Colonic mucosa (tissue), 4 donors: ENCODE results near the gene GAMT. TPM values are rescaled to one million over a fixed set of nuclear protein-coding genes. Genes with fewer than 3 reads are reported as not detected.

ENCODE experiments used
- DNase-seq: peaks from one replicate; pipeline ENCODE4 v3.0.0-alpha.2; 2020
- H3K27ac ChIP-seq: fragments of 200-600 bp; one replicate; pipeline ENCODE4 v1.8.0; 2021
- H3K27me3 ChIP-seq: fragments of 200-600 bp; one replicate; pipeline ENCODE4 v1.8.0; 2021
- H3K36me3 ChIP-seq: fragments of 200-600 bp; one replicate; pipeline ENCODE4 v1.8.0; 2021
- H3K4me1 ChIP-seq: fragments of 200-600 bp; one replicate; pipeline ENCODE4 v1.8.0; 2021; ENCODE audit warnings: mild to moderate bottlenecking
- H3K4me3 ChIP-seq: fragments of 200-600 bp; one replicate; pipeline ENCODE4 v1.8.0; 2021
- H3K9ac ChIP-seq, 2 donors: one replicate each; pipeline ENCODE4 v1.7.0; 2013; ENCODE audit warnings: control low read depth in 2 of 2, low read depth in 2 of 2, low read length in 2 of 2
- H3K9me3 ChIP-seq: fragments of 200-600 bp; one replicate; pipeline ENCODE4 v1.8.0; 2021
- CTCF ChIP-seq: fragments of 200-600 bp; IDR thresholded peaks from one replicate; pipeline ENCODE4 v1.8.0; 2022; ENCODE audit warnings: antibody characterized with exemption, mild to moderate bottlenecking
- intact Hi-C: fragments of 100-400 bp; cut with DNase I; formaldehyde crosslinking; loops from one replicate; pipeline ENCODE4 v1.14.1; 2022
- total RNA-seq, 2 donors: library from RNA; stranded (reverse); fragmentation: NEBNext Ultra II Directional in 1 of 2; extraction: Animal tissue kit (Norgen Biotek cat#: 25700) in 1 of 2; gene quantifications; one replicate each; pipeline ENCODE4 v1.2.1, GENCODE V29; 2021
- donor health status: healthy.
- donor health status: DM: no; HTN: no; CAD: no.
- donor health status: DM: no; HTN: no; CAD: no.

GAMT gene
- total RNA-seq, 2 donors from 2014 or later, result 3.3 to 3.7 TPM

DNA sequence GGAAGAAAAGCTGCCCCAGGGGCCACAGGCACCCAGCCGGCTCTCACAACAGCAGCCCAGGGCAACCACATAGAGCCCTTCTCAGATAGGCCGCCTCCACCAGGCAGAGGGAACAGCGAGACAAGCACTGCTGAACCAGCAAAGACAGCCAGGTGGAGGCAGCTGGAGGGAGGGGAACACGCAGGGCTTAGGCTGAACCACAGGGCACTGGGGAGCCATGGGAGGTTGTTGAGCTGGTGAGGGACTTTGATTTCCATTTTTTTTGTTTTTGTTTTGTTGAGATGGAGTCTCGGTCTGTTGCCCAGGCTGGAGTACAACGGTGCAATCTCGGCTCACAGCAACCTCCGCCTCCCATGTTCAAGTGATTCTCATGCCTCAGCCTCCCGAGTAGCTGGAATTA lies 3.5 kb downstream of the GAMT start:
- Histone ChIP-seq H3K36me3 (no peaks in the 10 kb centered on the region), H3K27ac (no peak overlapping the region), H3K9me3 (no peaks in the 10 kb centered on the region), H3K4me1 (peaks cover 8% of the 10 kb centered on the region), H3K4me3 (no peak overlapping the region), H3K9ac (no peak overlapping the region), H3K27me3 (peaks cover 10% of the 10 kb centered on the region)
- TF ChIP-seq CTCF, result no peak
- no peak for DNase-seq
- intact Hi-C loops, result no loop called here

DNA sequence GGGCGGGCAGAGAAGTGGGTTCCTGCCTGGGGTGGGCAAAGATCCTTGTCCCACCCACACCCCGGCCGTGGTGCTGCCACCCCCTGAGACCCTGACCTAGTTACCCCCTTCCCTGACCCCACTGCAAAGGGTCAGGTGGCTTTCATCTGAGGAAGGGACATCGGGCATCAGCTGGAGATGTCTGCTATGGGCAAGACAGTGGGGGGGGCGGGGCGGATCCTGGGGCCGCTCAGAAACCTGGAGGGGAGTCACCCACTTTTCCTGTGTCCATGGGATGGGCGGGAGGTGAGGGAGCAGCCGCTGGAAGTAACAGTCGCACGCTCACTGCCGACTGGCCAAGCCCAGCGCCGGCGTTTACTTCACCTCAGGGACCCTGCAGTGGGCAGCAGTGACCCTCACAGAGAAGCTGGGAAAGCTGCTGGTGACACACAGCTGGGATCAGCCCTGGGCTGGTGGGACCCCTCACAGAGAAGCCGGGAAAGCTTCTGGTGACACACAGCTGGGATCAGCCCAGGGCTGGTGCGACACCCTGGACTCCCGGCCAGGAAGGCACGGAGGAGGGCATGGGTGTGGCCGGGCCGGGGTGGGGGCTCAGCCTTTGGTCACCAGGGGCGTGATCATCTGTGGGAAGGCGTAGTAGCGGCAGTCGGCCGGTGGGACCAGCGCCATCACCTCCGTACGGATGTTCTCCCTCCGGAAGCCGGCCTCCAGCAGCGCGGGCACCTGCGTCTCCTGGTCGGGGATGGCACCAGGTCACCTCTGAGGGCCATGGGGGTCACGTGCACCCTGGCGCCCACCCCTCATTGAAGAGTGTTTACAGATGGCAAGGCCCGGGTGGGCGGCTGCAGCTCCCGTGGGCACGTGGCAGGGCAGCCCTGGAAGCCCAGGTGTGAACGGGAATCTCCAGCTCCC lies 4.3 kb downstream of the GAMT start:
- peaks cover 8% of the 10 kb centered on the region for H3K4me1 ChIP-seq
- DNase-seq, result no peak
- intact Hi-C loops, result no loop called here

DNA sequence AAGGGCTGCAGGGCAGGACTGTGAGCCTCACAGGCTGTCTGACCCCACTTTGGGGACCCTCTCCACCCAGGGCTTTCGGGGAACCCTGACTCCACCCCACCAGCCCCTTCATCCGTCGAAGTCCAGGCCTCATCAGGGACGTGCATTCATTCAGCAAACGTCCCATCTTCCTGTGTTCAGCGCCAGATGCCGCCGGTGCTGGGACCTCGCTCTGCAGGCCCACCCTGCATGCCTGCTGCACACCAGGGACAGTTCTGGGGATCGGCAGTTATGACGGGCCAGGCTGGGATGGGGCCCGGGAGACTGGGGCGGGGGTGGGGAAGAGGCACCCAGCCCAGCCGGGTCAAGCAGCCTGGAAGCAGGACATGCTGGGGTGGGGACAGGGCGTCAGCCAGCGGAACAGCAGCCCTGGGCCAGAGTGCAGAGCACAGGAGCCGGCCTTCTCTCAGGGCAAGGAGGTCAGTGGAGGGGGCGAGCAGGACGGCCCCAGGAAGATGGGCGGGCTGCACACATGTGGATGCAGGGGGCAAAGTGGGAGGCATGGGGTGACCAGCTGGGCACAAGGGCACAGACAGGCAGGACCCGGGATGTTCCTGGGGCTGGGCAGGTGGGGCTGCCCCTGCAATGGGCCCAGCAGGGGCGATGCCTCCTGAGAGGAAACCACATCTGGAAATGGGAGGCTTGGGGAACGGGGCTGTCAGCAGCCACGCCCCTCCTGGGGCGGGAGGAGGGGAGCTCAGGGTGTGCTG lies 5.1 kb downstream of the GAMT start:
- no peak overlapping the region for H3K9ac ChIP-seq
- H3K4me1 ChIP-seq, result peaks cover 8% of the 10 kb centered on the region
- intact Hi-C loops, result no loop called here
- no peaks in the 10 kb centered on the region for H3K36me3 ChIP-seq
- TF ChIP-seq CTCF, result no peak
- H3K4me3 ChIP-seq, result no peak overlapping the region
- H3K27ac ChIP-seq, result no peak overlapping the region
- no peak for DNase-seq
- peaks cover 5% of the 10 kb centered on the region for H3K27me3 ChIP-seq
- no peaks in the 10 kb centered on the region for H3K9me3 ChIP-seq

More for the DNA sequence above, 4.3 kb downstream of the GAMT start:
- Histone ChIP-seq H3K9me3 (no peaks in the 10 kb centered on the region), H3K9ac (no peak overlapping the region), H3K4me3 (no peak overlapping the region), H3K27me3 (peaks cover 10% of the 10 kb centered on the region), H3K36me3 (no peaks in the 10 kb centered on the region), H3K27ac (no peak overlapping the region)
- no peak for TF ChIP-seq CTCF

DNA sequence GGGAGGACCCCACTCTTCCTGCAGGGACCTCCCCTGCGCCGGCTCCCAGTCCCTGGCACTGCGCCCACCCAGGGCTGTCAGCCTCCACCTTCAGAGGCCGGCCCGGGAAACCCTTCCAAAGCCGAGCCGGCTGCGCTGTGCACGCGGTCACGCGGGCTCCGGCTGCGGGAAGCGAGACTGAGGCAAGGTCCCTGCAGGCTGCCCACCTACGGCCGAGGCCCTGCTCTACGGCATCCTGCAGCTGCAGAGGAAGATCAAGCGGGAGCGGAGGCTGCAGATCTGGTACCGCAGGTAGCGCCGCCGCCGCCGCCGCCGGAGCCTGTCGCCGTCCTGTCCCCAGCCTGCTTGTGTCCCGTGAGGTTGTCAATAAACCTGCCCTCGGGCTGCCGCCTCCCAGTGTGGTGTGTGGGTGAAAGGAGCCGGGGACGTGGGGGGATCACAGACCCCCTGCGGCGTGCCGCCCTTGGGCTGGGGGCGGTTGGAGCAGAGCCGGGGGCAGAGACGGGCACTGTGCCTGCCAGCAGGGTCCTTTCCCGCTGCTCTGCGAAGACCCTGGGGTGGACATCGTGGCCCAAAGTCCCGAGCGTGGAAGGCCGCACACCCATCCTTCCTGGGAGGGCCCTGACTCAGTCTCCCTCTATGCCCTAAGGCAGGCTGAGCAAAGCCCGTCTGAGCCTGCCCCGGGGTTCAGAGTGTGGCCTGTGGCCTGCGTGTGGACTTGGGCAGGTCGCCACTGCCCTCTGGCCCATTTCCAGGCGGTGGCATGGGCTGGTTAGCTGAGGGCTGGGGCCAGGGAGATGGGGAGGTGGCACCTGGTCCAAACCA lies 5.9 kb downstream of the GAMT start:
- Histone ChIP-seq H3K4me1 (peaks cover 6% of the 10 kb centered on the region), H3K27me3 (no peaks in the 10 kb centered on the region), H3K27ac (no peak overlapping the region), H3K9me3 (no peaks in the 10 kb centered on the region), H3K4me3 (no peak overlapping the region), H3K9ac (no peak overlapping the region), H3K36me3 (no peaks in the 10 kb centered on the region)
- TF ChIP-seq CTCF, result no peak
- intact Hi-C loops, result no loop called here
- DNase-seq, result no peak
